Measurements from ENCODE around the gene DNASE2. TPM values are rescaled to one million over a fixed set of nuclear protein-coding genes. Genes with fewer than 3 reads are reported as not detected.

DNASE2 gene
- total RNA-seq, 1 donor from 2014 or later = 23.5 TPM

DNA sequence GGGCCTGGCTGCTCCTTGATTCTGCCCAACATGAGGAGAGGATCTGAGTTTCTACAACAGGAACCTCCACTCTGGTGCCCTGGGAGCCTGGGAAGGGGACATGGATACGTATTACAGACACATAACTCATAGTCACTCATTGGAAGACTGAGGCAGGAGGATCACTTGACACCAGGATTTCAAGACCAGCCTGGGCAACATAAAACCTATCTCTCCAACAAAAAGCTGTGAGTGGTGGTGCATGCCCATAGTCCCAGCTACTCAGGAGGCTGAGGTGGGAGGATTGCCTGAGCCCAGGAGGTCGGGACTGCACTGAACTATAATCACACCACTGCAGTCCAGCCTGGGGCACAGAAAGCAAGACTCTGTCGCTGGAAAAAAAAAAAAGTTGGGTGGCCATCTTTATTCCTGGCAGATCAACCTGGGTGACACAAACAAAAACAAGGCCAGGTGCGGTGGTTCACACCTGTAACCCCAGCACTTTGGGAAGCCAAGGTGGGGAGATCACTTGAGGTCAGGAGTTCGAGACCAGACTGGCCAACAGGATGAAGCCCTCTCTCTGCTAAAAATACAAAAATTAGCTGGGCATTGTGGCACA, 6.9 kb upstream of the DNASE2 start:
- peaks cover 45% of the 10 kb centered on the region for H3K27me3 Mint-ChIP-seq (ENCODE audit: low read depth)
- no peak overlapping the region for H3K27ac Mint-ChIP-seq
- no peak overlapping the region for H3K4me3 Mint-ChIP-seq

DNA sequence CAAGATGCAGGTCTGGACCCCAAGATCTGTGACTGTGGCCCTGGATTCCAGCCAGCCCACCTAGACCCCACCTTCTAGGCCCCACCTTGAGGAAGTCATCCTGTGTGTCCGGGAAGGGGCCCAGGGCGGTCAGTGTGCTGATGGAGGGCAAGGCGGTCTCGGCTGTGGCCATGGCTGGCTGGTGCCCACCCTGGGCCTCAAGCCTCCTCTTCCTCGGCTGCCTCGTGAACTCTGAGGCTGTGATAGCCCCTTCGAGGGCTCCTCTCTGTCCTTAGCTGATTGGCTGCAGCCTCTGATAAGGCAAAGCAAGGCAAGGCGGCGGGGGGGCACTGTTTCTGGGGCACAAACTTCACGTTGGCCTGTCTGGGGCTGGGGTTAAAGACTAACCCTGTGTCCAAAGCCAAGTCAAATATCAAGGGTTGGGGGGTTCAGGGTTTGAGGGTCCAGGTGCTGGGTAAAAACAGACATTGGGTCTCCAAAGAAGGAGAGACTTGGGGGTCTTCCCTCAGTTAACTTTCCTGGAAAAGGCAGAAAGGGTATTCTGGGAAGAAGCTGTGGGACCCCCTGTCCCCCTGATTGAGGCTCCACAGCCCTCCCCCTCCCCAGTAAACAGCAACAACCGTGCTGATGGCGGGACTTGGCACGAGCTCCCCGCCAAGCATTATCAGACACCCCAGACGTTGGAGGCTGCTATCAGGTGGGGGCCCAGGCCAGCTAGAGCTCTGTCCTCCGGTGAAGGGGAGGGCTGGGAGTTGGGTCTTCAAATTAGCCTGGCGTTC, 5.9 kb upstream of the DNASE2 start, which contains the start of gene KLF1:
KLF1 (minus strand) TSS at position 233 of the 779 bp plus-strand sequence; CDS start at position 172, 61 bp downstream.
- peak within 1 kb of the TSS; percentile 50 for H3K4me3 Mint-ChIP-seq
- DNase-seq (ENCODE audit: low spot score in 2 of 2, unreplicated experiment in 2 of 2) = no peak
- peaks cover 4% of the 10 kb centered on the region for H3K9me3 Mint-ChIP-seq
- H3K27me3 Mint-ChIP-seq (ENCODE audit: low read depth) = peaks cover 48% of the 10 kb centered on the region
- no peak within 1 kb of the TSS for H3K27ac Mint-ChIP-seq
- TF ChIP-seq, protein P1, sequence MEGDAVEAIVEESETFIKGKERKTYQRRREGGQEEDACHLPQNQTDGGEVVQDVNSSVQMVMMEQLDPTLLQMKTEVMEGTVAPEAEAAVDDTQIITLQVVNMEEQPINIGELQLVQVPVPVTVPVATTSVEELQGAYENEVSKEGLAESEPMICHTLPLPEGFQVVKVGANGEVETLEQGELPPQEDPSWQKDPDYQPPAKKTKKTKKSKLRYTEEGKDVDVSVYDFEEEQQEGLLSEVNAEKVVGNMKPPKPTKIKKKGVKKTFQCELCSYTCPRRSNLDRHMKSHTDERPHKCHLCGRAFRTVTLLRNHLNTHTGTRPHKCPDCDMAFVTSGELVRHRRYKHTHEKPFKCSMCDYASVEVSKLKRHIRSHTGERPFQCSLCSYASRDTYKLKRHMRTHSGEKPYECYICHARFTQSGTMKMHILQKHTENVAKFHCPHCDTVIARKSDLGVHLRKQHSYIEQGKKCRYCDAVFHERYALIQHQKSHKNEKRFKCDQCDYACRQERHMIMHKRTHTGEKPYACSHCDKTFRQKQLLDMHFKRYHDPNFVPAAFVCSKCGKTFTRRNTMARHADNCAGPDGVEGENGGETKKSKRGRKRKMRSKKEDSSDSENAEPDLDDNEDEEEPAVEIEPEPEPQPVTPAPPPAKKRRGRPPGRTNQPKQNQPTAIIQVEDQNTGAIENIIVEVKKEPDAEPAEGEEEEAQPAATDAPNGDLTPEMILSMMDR (IDR thresholded peaks at IDR 0.05; ENCODE audit: unreplicated experiment) = no peak
- H3K4me1 Mint-ChIP-seq = peaks cover 24% of the 10 kb centered on the region
- H3K36me3 Mint-ChIP-seq = peaks cover 2% of the 10 kb centered on the region

More for the DNA sequence above, 6.9 kb upstream of the DNASE2 start:
- Mint-ChIP-seq H3K36me3 (peaks cover 2% of the 10 kb centered on the region), H3K9me3 (peaks cover 4% of the 10 kb centered on the region), H3K4me1 (peaks cover 26% of the 10 kb centered on the region)
- TF ChIP-seq, protein P1 (IDR thresholded peaks at IDR 0.05; ENCODE audit: unreplicated experiment) = no peak
- DNase-seq (ENCODE audit: low spot score in 2 of 2, unreplicated experiment in 2 of 2) = no peak

DNA sequence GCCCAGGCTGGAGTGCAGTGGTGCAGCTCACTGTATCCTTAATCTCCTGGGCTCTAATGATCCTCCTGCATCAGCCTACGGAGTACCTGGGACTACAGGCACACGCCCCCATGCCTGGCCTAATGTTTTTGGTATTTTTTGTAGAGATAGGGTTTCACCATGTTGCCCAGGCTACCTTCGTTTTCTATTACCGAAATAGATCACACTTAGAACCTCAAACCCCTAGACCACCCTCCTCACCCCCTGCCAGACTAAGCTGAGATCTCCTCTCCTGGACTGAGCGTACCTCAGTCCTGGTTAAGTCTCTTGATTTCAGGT, 5.4 kb upstream of the DNASE2 start:
- H3K4me3 Mint-ChIP-seq = peak overlapping the region; percentile 50
- TF ChIP-seq, protein P1 (IDR thresholded peaks at IDR 0.05; ENCODE audit: unreplicated experiment) = no peak
- peaks cover 48% of the 10 kb centered on the region for H3K27me3 Mint-ChIP-seq (ENCODE audit: low read depth)
- H3K4me1 Mint-ChIP-seq = peaks cover 19% of the 10 kb centered on the region
- H3K9me3 Mint-ChIP-seq = peaks cover 4% of the 10 kb centered on the region
- peaks cover 2% of the 10 kb centered on the region for H3K36me3 Mint-ChIP-seq
- no peak for DNase-seq (ENCODE audit: low spot score in 2 of 2, unreplicated experiment in 2 of 2)
- H3K27ac Mint-ChIP-seq = no peak overlapping the region

DNA sequence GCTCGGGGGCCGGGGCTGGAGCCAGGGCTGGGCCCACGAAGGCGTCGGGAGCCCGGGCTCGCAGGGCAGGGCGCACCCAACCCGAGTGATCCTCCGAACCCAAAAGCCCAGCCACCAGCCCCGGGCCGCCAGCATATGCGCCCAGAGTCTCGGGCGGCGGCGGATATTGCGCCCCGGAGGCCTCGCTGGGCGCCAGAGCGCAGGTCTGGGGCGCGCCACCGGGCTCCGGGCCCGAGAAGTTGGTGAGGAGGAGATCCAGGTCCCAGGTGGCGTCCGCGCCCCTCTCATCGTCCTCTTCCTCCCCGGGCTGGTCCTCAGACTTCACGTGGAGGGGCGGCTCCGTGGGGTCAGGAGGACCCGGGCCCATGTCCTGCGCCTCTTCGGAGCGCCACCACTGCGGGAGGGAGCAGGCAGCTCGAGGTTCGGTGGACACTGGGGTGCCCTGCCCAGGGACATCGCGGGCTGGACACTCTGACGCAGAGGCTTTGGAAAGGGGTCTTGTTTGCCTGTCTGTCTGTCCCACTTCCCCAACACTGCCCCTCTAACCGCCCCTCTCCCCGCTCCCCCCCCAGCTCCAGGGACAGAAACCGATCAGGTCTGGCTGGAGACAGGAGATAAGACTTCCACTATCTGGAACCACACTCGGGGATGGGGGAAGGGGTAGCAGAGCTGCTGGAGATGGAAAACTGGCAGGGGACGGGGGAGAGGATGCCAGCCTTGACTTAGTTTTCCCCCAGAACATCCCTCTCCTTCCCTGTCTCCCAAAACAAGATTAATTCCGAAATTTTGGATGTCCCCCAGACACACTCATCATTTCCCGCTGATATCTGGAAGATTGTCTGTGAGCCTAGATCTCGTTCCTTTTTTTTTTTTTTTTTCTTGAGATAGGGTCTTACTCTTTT, 4.8 kb upstream of the DNASE2 start:
- peaks cover 4% of the 10 kb centered on the region for H3K9me3 Mint-ChIP-seq
- no peak for DNase-seq (ENCODE audit: low spot score in 2 of 2, unreplicated experiment in 2 of 2)
- peaks cover 48% of the 10 kb centered on the region for H3K27me3 Mint-ChIP-seq (ENCODE audit: low read depth)
- peaks cover 13% of the 10 kb centered on the region for H3K4me1 Mint-ChIP-seq
- H3K27ac Mint-ChIP-seq = no peak overlapping the region
- H3K4me3 Mint-ChIP-seq = peak overlapping the region; percentile 50
- TF ChIP-seq, protein P1 (IDR thresholded peaks at IDR 0.05; ENCODE audit: unreplicated experiment) = no peak
- H3K36me3 Mint-ChIP-seq = peaks cover 2% of the 10 kb centered on the region

DNA sequence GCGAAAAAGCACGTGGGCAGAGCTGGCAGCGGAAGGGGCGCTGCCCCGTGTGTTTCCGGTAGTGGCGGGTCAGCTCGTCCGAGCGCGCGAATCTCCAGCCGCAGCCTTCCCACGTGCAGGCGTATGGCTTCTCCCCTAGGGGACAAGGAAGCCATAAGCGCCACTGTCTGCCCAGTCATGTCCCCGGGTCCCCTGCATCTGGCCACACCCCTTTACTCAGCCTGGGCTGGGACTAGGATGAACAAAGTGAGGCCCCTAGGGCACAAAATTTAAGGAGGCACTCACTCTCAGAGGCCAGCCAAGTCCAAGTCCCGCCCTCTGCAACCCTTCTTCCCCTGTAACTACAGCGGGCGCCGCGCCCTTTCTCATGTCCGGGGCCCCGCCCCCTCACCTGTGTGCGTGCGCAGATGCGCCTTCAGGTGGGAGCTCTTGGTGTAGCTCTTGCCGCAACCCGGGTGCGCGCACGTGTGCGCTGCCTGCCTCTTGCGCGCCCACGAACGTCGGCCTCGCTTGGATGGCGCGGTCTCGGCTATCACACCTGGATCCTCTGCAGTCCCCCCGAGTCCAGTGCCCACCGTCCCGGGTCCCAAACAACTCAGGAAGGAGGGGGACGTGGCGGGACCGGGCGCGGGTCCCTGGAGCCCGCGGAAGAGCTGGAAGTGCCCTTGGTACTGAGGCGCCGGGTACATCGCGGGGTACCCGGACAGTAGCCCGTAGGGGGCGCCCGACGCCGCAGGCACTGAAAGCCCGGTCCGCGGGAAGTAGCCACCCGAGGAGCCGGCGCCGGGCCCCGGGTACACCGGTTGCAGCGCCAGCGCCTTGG, 3.9 kb upstream of the DNASE2 start:
- TF ChIP-seq, protein P1 (IDR thresholded peaks at IDR 0.05; ENCODE audit: unreplicated experiment) = peak; percentile 35
- H3K4me1 Mint-ChIP-seq = peaks cover 13% of the 10 kb centered on the region
- H3K9me3 Mint-ChIP-seq = peaks cover 4% of the 10 kb centered on the region
- peaks cover 2% of the 10 kb centered on the region for H3K36me3 Mint-ChIP-seq
- peak; percentile 55 to 67 for DNase-seq (ENCODE audit: low spot score in 2 of 2, unreplicated experiment in 2 of 2)
- H3K27me3 Mint-ChIP-seq (ENCODE audit: low read depth) = peaks cover 48% of the 10 kb centered on the region
- H3K27ac Mint-ChIP-seq = no peak overlapping the region
- H3K4me3 Mint-ChIP-seq = peak overlapping the region; percentile 63
